Vagina (tissue), 2 donors: ENCODE data around the gene LSM12.

Experiments
- CTCF ChIP-seq, 3 experiments: fragments of 450-650 bp in 2 of 3; fragments of 200-600 bp in 1 of 3; sonication (generic) in 1 of 3; IDR thresholded peaks; one replicate each; pipeline ENCODE4 v1.5.1; 2017 to 2019; ENCODE audit warnings: antibody characterized with exemption in 3 of 3, mild to moderate bottlenecking in 2 of 3, moderate library complexity in 2 of 3
- POLR2AphosphoS5 ChIP-seq, 2 donors: sonication (generic); formaldehyde crosslinking; IDR thresholded peaks; one replicate each; pipeline ENCODE4 v1.9.0; 2017; ENCODE audit warnings: antibody characterized with exemption in 2 of 2, mild to moderate bottlenecking in 2 of 2, low read depth in 1 of 2; ENCODE audit not compliant: insufficient read depth in 1 of 2

- TF ChIP-seq CTCF (IDR thresholded peaks at IDR 0.05) = no peak
- TF ChIP-seq POLR2AphosphoS5 (IDR thresholded peaks at IDR 0.05; ENCODE audit: insufficient read depth in 1 of 2, low read depth in 1 of 2) = no peak
Observed at GRCh38 chr17:44002141-44002848, 64.2 kb downstream of the LSM12 start.
